ENCODE results near the gene ANKS6. TPM values are rescaled to one million over a fixed set of nuclear protein-coding genes. Genes with fewer than 3 reads are reported as not detected.

The ANKS6 gene
- total RNA-seq, 1 donor from 2014 or later = 16.6 TPM

DNA sequence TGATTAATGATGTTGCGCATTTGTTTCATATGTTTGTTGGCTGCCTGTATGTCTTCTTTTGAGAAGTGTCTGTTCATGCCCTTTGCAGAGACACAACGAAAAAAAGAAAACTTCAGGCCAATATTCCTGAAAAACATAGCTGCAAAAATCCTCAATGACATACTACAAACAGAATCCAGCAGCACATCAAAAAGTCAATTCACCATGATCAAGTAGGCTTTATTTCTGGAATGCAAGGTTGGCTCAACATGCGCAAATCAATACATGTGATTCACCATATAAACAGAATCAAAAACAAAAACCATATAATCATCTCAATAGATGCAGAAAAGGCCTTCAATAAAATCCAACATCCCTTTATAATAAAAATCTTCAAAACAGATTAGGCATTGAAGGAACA lies 1.9 kb upstream of the ANKS6 start:
- peaks cover 15% of the 10 kb centered on the region for H3K9me3 Mint-ChIP-seq (ENCODE audit: unreplicated experiment)
- H3K36me3 Mint-ChIP-seq (ENCODE audit: unreplicated experiment) = no peaks in the 10 kb centered on the region
- H3K27ac Mint-ChIP-seq (ENCODE audit: unreplicated experiment) = no peak overlapping the region
- TF ChIP-seq, protein P1, sequence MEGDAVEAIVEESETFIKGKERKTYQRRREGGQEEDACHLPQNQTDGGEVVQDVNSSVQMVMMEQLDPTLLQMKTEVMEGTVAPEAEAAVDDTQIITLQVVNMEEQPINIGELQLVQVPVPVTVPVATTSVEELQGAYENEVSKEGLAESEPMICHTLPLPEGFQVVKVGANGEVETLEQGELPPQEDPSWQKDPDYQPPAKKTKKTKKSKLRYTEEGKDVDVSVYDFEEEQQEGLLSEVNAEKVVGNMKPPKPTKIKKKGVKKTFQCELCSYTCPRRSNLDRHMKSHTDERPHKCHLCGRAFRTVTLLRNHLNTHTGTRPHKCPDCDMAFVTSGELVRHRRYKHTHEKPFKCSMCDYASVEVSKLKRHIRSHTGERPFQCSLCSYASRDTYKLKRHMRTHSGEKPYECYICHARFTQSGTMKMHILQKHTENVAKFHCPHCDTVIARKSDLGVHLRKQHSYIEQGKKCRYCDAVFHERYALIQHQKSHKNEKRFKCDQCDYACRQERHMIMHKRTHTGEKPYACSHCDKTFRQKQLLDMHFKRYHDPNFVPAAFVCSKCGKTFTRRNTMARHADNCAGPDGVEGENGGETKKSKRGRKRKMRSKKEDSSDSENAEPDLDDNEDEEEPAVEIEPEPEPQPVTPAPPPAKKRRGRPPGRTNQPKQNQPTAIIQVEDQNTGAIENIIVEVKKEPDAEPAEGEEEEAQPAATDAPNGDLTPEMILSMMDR (IDR thresholded peaks at IDR 0.05) = no peak
- H3K27me3 Mint-ChIP-seq (ENCODE audit: unreplicated experiment) = peaks cover 8% of the 10 kb centered on the region
- DNase-seq (ENCODE audit: extremely low spot score, unreplicated experiment) = no peak
- H3K4me1 Mint-ChIP-seq (ENCODE audit: unreplicated experiment) = peaks cover 20% of the 10 kb centered on the region
- no peak overlapping the region for H3K4me3 Mint-ChIP-seq (ENCODE audit: unreplicated experiment)

DNA sequence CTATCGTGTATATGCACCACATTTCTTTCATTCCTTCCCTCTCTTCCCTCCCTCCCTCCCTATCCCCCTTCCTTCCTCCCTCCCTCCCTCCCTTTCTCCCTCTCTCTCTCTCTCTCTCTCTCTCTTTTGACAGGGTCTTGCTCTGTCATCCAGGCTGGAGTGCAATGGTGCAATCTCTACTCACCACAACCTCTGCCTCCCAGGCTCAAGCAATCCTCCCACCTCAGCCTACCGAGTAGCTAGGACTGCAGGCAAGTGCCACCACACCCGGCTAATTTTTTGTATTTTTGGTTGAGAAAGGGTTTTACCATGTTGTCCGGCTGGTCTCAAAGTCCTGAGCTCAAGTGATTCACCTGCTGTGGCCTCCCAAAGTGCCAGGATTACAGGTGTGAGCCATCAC lies 1.1 kb upstream of the ANKS6 start:
- TF ChIP-seq, protein P1 (IDR thresholded peaks at IDR 0.05) = no peak
- DNase-seq (ENCODE audit: extremely low spot score, unreplicated experiment) = no peak
- Mint-ChIP-seq H3K36me3 (ENCODE audit: unreplicated experiment) (no peaks in the 10 kb centered on the region), H3K4me3 (ENCODE audit: unreplicated experiment) (peak overlapping the region; percentile 51), H3K9me3 (ENCODE audit: unreplicated experiment) (peaks cover 15% of the 10 kb centered on the region), H3K27me3 (ENCODE audit: unreplicated experiment) (peaks cover 6% of the 10 kb centered on the region), H3K27ac (ENCODE audit: unreplicated experiment) (no peak overlapping the region), H3K4me1 (ENCODE audit: unreplicated experiment) (peaks cover 20% of the 10 kb centered on the region)

DNA sequence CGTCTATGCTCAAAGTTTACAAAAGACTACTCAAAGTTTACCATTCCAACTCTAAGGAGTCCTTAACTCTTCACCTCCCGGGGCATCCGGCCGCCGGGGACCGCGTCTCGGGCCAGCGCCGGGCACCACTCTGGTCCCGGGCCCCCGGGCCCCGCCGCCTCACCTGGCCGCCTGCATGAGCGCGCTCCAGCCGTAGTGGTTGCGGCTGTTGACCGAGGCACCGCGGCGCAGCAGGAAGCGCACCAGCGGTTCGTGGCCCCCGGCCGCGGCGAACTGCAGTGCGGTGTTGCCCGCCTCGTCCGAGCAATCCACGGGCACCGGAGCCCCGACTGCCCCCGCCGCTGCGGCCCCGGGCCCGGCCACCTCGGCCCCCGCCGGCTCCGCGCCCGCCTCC lies 388 bp downstream of the ANKS6 start:
- DNase-seq (ENCODE audit: extremely low spot score, unreplicated experiment) = no peak
- Mint-ChIP-seq H3K36me3 (ENCODE audit: unreplicated experiment) (no peaks in the 10 kb centered on the region), H3K4me1 (ENCODE audit: unreplicated experiment) (peaks cover 34% of the 10 kb centered on the region), H3K27ac (ENCODE audit: unreplicated experiment) (no peak overlapping the region), H3K9me3 (ENCODE audit: unreplicated experiment) (peaks cover 15% of the 10 kb centered on the region), H3K27me3 (ENCODE audit: unreplicated experiment) (no peaks in the 10 kb centered on the region), H3K4me3 (ENCODE audit: unreplicated experiment) (peak overlapping the region; percentile 73)
- TF ChIP-seq, protein P1 (IDR thresholded peaks at IDR 0.05) = no peak

DNA sequence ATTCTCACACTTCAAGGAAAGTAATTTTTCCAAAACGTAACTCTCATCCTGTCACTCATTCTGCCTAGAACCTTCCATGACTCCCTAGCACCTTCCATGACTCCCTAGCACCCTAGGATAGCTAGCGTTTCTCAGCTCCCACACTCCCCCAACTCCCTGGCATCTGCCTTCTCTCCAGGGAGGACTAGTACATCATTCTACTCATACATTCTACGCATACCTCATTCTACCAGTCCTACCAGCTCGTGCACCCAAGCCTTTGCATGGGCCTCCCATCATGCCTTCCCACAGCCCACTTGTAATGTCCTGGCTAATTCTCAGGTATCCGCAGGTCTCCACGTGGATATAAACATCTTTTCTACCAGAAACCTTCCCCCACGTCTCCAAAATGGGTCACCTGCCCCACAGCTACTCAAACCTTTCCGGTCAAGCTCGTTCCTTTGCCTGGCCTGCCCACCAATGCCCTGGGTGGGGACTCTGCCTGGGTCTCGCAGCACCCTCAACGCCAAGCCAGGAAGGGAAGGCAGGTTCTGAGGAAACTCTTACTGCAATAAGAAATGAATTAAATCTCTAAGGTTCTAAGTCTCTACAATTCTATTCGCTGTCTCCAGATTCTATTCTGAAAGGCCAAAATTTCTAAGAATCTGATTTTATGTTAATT lies 930 bp downstream of the ANKS6 start:
- Mint-ChIP-seq H3K4me3 (ENCODE audit: unreplicated experiment) (peak overlapping the region; percentile 73), H3K27me3 (ENCODE audit: unreplicated experiment) (no peaks in the 10 kb centered on the region), H3K4me1 (ENCODE audit: unreplicated experiment) (peaks cover 37% of the 10 kb centered on the region), H3K27ac (ENCODE audit: unreplicated experiment) (no peak overlapping the region), H3K36me3 (ENCODE audit: unreplicated experiment) (no peaks in the 10 kb centered on the region), H3K9me3 (ENCODE audit: unreplicated experiment) (peaks cover 15% of the 10 kb centered on the region)
- TF ChIP-seq, protein P1 (IDR thresholded peaks at IDR 0.05) = no peak
- DNase-seq (ENCODE audit: extremely low spot score, unreplicated experiment) = no peak

DNA sequence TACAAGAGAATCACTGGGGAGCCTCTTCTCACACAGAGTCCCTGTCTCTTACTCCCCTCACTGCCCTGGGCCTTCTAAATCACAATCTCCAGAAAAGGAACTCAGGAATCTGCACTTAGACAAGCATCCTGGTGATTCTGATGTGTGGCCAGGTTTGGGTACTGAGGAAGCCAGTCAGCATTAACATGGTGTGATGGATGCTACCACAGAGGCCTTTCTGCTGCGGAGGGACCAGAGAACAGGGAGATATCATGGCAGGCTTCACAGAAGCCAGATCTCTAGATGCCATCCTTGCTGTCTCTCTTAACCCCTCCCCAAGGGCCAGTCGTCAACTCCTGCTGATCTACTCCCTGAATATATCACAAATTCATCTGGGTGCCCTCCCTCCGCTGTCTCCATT lies 1.6 kb downstream of the ANKS6 start:
- peak overlapping the region; percentile 73 for H3K4me3 Mint-ChIP-seq (ENCODE audit: unreplicated experiment)

More for the DNA sequence above, 1.6 kb downstream of the ANKS6 start:
- Mint-ChIP-seq H3K36me3 (ENCODE audit: unreplicated experiment) (no peaks in the 10 kb centered on the region), H3K4me1 (ENCODE audit: unreplicated experiment) (peaks cover 37% of the 10 kb centered on the region), H3K27me3 (ENCODE audit: unreplicated experiment) (no peaks in the 10 kb centered on the region), H3K9me3 (ENCODE audit: unreplicated experiment) (peaks cover 15% of the 10 kb centered on the region), H3K27ac (ENCODE audit: unreplicated experiment) (no peak overlapping the region)
- no peak for DNase-seq (ENCODE audit: extremely low spot score, unreplicated experiment)
- TF ChIP-seq, protein P1 (IDR thresholded peaks at IDR 0.05) = no peak
